Measurements from ENCODE around the gene MVD. TPM values are rescaled to one million over a fixed set of nuclear protein-coding genes. Genes with fewer than 3 reads are reported as not detected.

The MVD gene
- total and polyA plus RNA-seq, 7 donors = 16.8 to 206 (median 25.7) TPM

DNA sequence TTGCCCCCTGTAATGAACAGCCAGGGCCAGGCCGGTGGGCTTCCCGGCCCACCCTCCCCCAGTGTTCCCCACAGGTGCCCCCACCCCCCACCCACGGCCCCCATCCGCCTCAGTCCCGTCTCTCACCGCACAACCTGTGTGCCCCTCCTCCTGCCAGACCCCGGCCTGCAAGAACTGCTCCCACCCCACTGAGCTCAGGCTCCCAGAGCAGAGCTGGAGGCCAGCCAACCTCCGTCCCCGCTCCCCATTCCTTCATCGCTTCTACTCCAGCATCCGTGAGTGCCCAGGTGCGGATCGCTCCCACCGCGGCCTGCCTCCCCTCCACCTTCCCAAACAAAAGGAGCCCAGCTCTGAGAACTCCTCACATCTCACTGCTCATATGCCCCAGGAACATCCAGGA, 4.2 kb downstream of the MVD start:
- Histone ChIP-seq H3K36me3 (peaks cover 0 to 45% (median 4%) of the 10 kb centered on the region in 4 donors), H3K27ac (no peak overlapping the region), H3K4me3 (no peak overlapping the region), H3K9me3 (no peaks in the 10 kb centered on the region), H3K27me3 (no peaks in the 10 kb centered on the region), H3K4me1 (peaks cover 0 to 15% (median 9%) of the 10 kb centered on the region in 4 donors)
- intact Hi-C loops (cut with DNase I) = no loop called here
- WGBS, 2 donors = 93 to 95% methylated on average over 15 of the region's 15 CpGs
- TF ChIP-seq POLR2AphosphoS5 (IDR thresholded peaks at IDR 0.05) (no peak), POLR2A (IDR thresholded peaks at IDR 0.05) (no peak), EP300 (IDR thresholded peaks at IDR 0.05) (no peak)
- TF ChIP-seq, protein P1, sequence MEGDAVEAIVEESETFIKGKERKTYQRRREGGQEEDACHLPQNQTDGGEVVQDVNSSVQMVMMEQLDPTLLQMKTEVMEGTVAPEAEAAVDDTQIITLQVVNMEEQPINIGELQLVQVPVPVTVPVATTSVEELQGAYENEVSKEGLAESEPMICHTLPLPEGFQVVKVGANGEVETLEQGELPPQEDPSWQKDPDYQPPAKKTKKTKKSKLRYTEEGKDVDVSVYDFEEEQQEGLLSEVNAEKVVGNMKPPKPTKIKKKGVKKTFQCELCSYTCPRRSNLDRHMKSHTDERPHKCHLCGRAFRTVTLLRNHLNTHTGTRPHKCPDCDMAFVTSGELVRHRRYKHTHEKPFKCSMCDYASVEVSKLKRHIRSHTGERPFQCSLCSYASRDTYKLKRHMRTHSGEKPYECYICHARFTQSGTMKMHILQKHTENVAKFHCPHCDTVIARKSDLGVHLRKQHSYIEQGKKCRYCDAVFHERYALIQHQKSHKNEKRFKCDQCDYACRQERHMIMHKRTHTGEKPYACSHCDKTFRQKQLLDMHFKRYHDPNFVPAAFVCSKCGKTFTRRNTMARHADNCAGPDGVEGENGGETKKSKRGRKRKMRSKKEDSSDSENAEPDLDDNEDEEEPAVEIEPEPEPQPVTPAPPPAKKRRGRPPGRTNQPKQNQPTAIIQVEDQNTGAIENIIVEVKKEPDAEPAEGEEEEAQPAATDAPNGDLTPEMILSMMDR (IDR thresholded peaks at IDR 0.05) = no peak
- no peak for DNase-seq

DNA sequence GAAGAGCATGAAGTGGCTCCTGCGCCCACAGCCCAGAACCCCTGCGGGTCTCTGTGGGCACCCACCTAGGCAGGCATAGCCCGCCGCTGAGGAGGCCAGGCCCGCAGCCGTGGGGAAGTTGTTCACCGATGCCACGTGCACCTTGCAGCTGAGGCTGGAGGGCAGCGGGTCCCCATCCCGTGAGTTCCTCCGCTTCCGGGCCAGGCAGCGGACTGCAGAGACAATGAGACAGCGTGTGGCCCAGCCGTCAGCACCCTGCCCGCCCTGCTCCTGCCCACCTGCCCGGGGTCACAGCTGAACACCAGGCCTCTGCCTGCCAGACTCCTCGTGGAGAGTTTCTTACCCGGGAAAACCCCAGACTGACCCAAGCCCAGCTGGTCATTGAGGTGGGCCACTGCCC, 5.5 kb downstream of the MVD start:
- intact Hi-C loops (cut with DNase I) = no loop called here
- Histone ChIP-seq H3K4me3 (no peak overlapping the region), H3K36me3 (peaks cover 0 to 59% (median 4%) of the 10 kb centered on the region in 4 donors), H3K4me1 (peaks cover 0 to 12% (median 5%) of the 10 kb centered on the region in 4 donors), H3K27me3 (no peaks in the 10 kb centered on the region), H3K27ac (no peak overlapping the region), H3K9me3 (no peaks in the 10 kb centered on the region)
- 94% methylated on average over 19 of the region's 19 CpGs for WGBS, 2 donors
- TF ChIP-seq POLR2A (IDR thresholded peaks at IDR 0.05) = no peak
- no peak for TF ChIP-seq EP300 (IDR thresholded peaks at IDR 0.05)
- no peak for TF ChIP-seq POLR2AphosphoS5 (IDR thresholded peaks at IDR 0.05)
- TF ChIP-seq, protein P1 (IDR thresholded peaks at IDR 0.05) = no peak
- no peak for DNase-seq

DNA sequence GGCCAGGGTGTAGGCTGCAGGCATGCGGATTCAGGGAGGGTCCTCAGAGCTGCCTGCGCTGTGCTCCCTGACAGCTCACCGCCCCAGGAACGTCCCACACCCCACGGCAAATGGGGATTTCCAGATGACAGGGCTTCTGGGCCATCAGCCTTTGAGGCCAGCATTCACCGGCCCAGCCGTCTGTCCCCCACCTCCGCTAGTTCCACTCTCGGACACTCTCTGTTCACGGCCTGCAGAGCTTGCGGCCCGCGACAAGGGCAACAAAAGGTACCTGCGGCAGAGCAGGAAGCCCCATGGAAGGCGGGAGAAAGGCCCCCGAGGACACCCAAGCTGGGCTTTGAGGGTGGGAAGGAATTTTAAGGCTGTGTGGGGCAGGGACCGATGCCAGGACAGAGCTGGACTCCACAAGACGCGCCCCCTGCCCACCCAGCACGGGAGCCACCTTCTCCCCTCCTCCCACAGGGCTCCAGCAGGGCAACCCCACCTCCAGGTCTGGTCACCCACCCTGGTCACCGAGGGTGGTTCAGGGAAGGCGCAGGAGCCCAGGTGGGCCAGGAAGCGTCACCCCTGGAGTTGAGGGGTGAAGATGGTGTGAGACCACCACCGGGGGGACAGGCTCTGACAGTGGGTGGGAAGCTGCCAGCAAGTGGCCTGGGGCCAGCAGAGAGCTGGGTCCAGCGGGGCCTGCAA, 6.5 kb downstream of the MVD start:
- TF ChIP-seq, protein P1 (IDR thresholded peaks at IDR 0.05) = no peak
- no peak for TF ChIP-seq POLR2AphosphoS5 (IDR thresholded peaks at IDR 0.05)
- no peak for TF ChIP-seq POLR2A (IDR thresholded peaks at IDR 0.05)
- no peak for TF ChIP-seq EP300 (IDR thresholded peaks at IDR 0.05)
- 90 to 91% methylated on average over 25 of the region's 25 CpGs for WGBS, 2 donors
- H3K27me3 ChIP-seq = peaks cover 0 to 3% (median 0%) of the 10 kb centered on the region in 3 donors
- H3K9me3 ChIP-seq = no peaks in the 10 kb centered on the region
- no peak overlapping the region for H3K27ac ChIP-seq
- intact Hi-C loops (cut with DNase I) = no loop called here
- H3K4me3 ChIP-seq = no peak overlapping the region
- H3K36me3 ChIP-seq = peaks cover 0 to 61% (median 4%) of the 10 kb centered on the region in 4 donors
- peaks cover 0 to 7% (median 3%) of the 10 kb centered on the region in 4 donors for H3K4me1 ChIP-seq
- DNase-seq = no peak

DNA sequence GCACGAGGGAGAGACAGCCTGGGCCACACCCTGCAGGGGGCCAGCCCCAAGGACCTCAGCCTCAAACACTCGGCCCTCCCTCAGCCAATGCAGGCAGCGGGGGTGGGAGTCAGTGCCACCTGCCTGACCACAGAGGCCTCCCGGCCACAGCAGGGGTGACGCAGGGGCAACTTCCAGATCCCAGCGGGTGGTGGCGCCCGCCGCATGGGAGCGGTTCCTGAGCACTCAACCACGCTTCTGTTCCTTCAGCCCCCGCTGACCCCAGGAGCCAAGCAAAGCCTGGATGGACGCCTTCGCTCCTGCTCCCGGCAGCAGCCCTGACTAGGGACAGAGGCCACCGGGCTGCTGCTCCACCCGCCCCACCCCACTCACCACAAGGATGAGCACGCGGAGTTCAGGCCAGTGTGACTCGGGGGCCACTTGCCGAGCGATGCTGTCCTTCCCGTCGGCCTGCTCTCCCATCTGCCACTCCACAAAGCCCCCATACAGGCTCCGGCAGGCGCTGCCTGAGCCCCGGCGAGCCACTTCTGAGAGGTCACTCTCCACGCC, 7.1 kb downstream of the MVD start:
- intact Hi-C loops (cut with DNase I) = no loop called here
- Histone ChIP-seq H3K4me1 (peaks cover 0 to 10% (median 9%) of the 10 kb centered on the region in 4 donors), H3K4me3 (no peak overlapping the region), H3K36me3 (peaks cover 0 to 61% (median 4%) of the 10 kb centered on the region in 4 donors), H3K27ac (no peak overlapping the region), H3K9me3 (no peaks in the 10 kb centered on the region), H3K27me3 (peaks cover 0 to 9% (median 0%) of the 10 kb centered on the region in 3 donors)
- DNase-seq = no peak
- WGBS, 2 donors = 95 to 96% methylated on average over 29 of the region's 29 CpGs
- no peak for TF ChIP-seq POLR2A (IDR thresholded peaks at IDR 0.05)
- TF ChIP-seq, protein P1 (IDR thresholded peaks at IDR 0.05) = no peak
- TF ChIP-seq EP300 (IDR thresholded peaks at IDR 0.05) = no peak
- no peak for TF ChIP-seq POLR2AphosphoS5 (IDR thresholded peaks at IDR 0.05)
